HG02840 (cell line): ENCODE measurements around the gene NEK4.
A peak's percentile ranks its signal among the peaks of the same experiment; 100 is the strongest.

ENCODE experiments used
- ATAC-seq: cut with Tn5 transposase; IDR thresholded peaks from one replicate; pipeline ENCODE4 v1.9.1; 2021; ENCODE audit warnings: mild to moderate bottlenecking, moderate library complexity, moderate number of reproducible peaks; ENCODE audit not compliant: unreplicated experiment, low FRiP score

The NEK4 gene

DNA sequence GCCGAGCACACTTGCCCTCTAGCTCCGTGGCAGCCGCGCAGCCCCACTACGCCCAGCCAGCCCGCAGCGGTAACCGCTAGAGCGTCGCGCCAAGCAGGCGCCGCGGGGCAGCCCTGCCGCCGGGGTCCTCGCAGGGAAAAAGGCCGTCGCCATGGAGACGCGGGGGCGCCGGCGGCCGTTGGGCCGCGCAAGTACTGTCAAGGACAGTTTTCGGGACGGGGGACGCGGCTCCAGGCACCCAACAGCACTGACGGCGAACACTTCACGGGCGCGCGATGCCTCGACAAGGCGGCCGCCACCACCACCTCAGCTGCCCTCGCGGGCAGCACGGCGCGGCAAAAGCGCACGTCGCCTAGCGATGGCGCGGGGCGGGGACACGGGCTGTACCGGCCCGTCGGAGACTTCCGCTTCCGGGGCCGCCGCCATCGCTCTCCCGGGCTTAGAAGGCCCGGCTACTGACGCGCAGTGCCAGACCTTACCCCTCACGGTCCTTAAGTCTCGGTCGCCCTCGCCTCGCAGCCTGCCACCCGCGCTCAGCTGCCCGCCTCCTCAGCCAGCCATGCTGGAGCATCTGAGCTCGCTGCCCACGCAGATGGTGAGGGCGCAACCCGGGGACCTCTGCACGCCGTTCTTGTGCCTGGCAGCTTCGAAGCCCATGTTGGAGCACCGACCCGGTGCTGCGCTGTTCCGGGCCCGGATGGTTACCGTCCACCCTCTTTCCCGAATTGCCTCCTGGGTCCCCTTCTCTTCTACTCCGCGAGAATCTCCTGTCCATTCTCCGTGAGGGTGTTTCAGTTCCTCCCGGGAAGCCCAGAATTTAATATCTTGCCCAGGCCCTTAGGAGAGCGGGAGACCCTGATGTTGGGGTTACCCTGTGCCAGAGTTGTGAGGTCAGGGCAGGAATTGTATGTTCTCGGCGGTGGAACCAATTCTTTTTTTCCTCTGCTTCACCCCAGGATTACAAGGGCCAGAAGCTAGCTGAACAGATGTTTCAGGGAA, 64.8 kb downstream of the NEK4 start, which contains the start of the genes GLT8D1 and SPCS1:
TSS of gene GLT8D1 (minus strand) at position 104 of the 999 bp plus-strand sequence. CDS start 5,331 bp downstream, outside the sequence.
TSS of gene SPCS1 (plus strand) at position 419 of the 999 bp plus-strand sequence. CDS start at position 560, 141 bp downstream.
- ATAC-seq, result peak; percentile 84

DNA sequence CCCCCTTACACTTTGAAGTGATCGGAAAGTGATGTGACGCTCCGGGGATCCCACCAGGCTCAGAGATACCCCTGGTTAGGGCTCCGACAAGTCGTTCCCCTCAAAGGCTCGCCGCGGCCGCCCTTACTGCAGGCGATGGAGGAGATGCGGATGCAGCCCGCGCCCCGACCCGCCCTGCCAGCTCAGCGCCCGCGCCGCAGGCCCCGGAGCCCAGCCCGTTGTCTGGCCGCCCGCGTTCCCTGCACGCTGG, 65.4 kb downstream of the NEK4 start:
- ATAC-seq, result peak; percentile 30

DNA sequence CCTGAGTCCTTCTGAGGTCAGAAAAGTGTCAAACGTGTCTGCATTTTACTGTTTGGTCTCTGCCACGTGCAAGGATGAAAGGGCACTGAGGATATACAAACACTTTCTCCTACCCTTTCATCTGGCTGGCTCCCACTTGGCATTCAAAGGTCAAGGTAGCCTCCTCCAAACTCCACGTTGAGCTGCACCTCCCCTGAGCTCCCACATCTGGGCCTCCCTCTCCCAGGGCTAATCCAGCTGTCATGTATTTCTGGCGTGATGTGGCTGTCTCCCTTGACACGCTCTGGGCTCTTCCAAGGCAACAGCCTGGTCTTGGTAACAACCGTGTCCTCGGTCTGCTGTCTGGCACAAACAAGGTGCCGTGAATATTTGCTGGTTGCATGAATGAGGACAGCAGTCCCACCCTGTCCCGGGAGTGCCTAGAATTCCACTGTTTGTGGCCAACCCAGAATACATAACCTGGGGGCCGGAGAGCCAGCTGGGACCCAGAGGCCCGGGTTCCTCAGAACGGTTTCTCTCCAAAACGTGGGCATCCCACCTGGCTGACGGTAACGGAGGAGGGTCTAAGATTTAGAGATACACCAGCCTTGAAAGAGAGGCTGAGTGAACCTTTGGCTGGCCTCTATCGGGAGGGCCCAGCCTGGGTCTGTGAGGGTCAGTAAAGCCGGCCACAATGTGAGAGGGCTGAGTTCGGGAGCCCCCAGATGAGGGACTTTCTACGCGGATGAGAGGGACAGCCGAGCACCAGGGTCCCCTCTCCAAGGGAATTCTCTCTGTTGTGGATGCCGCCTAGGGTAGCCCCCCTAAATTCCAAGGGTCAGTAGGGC, 65.9 kb downstream of the NEK4 start:
- ATAC-seq, result no peak

DNA sequence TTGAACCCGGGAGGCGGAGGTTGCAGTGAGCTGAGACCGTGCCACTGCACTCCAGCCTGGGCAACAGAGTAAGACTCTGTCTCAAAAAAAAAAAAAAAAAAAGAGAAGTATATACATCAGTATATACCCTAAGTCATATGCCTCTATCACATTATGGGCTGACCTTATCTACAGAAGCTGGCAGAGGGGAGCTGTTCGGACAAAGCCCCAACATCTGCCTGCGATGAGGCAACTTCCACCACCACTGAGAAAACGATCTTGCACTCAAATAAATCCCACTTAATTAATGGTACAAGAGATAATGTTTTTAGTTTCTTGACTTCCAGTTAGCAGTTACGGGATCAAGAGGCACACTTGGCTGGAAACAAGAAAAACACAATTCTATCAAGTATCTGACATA, 67.4 kb downstream of the NEK4 start:
- no peak for ATAC-seq

DNA sequence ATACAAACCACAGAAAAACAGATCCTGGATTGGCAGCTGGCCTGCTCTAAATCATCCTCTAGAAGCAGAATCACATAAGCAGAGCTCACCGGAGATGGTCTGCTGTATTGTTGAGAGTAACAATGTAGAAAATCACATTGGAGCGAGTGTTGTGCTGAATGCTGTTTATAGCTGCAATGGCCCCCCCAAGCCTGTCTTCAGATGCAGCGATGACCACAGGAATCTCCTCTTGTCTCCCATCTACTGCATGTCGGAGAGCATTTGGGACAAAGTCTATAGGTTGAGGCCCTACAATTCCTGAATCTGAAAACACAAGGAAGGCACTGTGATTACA, 73.1 kb downstream of the NEK4 start:
- ATAC-seq, result no peak

DNA sequence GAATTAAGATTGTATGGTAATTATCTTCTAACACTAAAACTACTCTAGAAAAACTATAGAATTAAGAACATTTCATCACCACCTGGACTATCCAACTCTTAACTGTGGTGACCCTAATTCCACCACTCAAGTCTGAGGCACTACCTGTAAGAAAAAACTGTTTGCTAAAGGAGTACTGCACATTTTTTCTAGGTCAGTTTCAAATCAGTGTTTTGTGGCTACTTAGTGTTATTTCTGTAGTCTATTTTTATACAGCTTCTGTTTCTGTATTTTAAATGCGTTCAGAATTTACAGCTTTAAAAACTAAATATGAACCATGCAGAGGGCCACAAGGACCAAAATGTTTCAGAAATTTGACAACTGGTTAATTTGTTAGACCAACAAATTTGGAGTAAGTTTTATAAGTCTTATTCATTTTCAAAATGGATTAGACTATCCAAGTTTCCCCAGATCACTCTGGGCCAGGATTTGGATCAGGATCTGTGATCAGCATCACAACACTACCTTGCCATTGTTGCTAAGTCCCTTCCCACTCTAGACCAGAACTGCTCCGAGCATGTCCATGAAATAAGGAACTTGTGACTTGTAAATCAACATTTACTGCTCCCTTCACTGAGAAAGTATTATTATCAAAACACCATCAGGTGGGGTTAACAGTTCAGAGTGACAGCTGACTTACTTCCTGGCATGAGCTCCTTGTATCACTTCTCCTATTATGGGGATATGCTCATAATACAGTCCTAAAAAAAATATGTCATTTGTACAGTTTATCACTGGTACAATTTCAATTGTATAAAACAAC, 73.7 kb downstream of the NEK4 start:
- ATAC-seq, result no peak

DNA sequence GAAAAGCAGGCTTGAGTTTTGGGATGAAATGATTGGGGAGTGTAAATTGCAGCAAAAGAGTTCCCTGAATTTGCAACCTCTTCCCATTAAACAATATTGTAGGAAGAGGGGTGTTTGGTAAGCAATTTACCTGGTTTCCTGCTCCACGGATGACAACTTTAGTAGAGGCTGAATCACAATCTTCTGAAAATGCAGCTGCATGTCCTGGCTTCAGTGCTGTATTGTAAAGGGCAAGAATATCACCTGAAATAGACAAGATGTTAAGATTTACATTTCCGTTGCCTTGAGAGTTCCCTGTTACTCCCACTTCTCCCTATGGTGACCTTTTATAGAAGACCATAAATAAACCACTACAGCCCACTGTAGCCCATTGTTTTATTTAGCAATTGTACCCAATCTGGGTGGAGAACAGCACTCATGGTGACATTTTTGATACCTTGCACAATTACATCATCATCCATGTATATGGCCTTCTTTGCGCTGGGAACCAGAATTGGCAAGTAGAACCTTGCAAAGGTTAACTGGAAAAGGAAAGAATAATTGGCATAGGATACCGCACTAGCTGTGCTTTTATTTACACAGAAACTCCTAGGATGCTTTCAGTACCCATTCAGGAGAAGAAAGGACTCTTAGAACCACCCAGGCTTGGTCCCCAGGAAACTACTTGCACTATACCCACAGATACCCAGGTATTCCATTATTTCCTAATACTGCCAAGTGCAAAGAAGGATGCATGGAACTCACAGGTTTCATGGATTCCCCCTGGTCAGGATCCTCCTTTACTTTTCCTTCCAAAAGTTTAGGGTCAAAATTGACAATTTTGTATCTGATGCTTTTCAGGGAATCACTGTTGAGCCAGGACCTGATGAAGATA, 74.7 kb downstream of the NEK4 start:
- no peak for ATAC-seq

DNA sequence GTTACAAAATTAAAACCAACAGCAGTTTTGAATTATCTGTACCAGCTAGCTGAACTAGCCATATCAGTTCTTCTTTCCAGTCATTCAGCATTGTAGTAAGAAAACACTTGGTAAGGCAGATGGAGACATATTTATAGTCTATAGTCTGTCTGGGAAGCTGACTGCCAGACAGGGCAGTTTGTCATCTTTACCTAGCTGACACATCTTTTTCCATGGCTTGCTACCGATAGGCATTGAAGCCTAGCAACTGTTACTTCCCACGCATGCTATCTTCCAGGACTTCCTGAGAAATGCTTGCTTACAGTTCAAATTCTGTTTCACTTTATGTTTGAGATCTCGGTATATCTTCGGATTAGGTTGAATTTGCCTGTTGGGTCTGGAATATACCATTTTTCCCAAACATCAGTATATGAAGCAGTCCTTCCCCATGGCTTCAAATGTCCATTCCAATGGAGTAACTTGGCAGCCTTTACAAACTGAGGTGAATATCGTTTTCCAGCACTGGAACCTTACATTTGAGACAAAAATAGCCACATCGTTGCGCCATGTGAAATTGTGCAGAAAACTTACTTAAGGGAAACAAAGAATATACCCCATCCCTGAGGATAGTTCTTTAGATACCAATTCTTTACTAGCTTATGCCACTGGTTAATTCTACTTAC, 76.1 kb downstream of the NEK4 start:
- ATAC-seq, result no peak

DNA sequence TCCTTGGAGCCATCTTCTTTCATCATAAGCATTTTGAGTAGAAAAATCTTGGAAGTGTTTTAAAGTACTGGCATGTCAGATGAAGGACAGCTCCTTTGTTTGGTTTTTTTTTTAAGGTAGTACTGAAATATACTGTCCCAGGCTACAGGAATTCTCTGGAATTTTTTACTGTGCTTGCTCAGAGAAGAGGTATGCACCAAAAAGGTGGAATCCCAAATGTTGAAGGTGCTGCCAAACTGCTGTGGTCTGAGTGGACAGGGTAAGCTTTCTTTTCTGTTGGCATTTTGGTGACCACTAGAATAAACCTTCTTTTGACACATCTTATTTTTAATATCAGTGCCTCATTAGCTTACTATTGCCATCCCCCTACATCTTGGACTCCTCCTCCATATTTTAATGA, 77.7 kb downstream of the NEK4 start:
- no peak for ATAC-seq

DNA sequence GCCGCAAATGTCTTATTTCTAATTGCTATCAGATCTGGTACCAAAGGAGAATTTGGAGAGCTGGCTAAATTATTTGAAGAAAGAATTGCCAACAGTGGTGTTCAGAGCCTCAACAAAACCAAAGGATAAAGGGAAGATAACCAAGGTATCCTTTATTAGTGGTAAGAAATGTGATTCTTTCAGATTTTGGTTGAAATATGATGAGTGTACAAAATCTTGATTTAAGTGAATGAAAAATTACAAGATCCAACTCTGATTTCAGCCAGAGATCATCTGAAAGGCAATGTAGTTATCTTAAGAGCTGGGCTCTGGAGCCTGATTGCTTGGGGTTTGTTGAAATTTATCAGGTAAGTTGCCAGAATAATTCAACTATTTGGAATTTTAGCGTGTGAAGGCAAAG, 80.2 kb downstream of the NEK4 start:
- no peak for ATAC-seq

DNA sequence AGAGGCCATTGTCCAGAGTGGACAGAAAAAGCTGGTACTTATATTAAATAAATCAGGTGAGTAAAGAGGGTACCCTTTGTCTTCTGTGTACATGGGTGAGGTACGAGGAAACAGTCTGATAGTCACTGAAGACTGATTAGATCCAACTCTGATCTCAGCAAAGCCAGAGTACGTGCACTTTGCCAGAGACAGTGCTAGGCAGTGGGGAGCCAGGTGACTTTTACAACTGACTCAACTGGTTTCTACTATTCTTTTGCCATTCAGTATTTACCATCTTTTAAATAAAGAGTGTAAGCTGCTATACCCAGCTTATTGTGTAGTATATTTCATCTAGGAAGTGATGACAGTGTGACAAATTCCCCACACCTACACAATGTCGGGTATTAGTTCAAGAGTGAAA, 81.6 kb downstream of the NEK4 start:
- no peak for ATAC-seq

DNA sequence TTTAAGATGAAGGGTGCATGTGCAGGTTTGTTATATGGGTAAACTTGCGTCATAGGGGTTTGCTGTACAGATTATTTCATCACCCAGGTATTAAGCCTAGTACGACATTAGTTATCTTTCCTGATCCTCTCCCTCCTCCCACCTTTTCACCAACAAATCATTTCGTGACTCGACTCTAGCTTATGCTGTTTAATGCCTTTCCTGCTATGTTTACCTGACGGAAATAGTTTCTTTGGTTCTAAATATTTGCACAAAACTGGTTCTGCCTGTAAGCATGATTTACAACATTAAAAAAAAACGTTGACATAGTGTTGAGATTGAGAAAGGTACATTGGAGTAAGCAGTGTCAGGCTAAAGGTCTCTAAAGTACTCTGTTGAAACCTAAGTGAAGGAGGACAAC, 82.5 kb downstream of the NEK4 start:
- no peak for ATAC-seq

DNA sequence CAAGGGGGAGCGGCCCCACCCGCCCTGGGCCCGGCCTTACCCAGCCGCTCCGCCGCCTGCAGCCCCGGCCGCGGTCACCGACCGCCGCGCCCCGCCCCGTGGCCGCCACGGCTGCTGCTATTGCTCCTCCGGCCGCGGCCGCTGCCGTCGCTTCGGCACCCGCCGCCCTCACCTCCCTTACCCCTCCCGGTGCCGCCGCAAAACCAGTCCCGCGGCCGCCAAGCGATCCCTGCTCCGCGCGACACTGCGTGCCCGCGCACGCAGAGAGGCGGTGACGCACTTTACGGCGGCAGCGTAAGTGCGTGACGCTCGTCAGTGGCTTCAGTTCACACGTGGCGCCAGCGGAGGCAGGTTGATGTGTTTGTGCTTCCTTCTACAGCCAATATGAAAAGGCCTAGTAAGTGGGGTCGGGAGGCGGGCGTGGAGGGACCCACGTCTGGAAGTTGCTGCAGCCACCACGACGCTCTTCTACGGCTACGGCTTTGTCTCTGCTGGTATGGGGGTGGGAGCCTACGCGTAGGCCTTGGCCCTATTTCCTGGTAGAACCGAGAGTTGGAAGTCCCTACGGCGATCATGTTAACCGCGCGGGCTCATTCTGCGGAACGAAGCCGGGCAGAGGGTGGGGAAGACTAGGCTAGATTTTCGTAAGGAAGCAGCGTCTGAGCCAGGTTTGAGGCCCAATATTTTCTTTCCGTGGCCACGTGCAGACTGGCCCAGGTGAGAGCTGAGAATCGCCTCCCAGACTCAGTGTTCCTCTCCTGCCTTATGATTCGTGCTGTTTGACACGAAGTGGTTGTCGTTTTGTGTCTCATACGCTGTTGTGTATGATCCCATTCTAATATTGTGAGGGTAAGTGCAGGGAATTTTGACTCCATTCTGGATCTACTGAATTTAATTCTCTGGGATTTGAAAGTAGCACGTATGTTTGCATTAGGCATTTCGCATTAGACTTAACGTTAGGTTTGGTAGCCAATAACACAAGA, 84.7 kb downstream of the NEK4 start, which contains the start of the genes GNL3 and PBRM1:
TSS of gene GNL3 (plus strand) at position 324 of the 983 bp plus-strand sequence. CDS start at position 385, 61 bp downstream.
TSS of gene PBRM1 (minus strand) at position 205 of the 983 bp plus-strand sequence.
- peak; percentile 78 for ATAC-seq

DNA sequence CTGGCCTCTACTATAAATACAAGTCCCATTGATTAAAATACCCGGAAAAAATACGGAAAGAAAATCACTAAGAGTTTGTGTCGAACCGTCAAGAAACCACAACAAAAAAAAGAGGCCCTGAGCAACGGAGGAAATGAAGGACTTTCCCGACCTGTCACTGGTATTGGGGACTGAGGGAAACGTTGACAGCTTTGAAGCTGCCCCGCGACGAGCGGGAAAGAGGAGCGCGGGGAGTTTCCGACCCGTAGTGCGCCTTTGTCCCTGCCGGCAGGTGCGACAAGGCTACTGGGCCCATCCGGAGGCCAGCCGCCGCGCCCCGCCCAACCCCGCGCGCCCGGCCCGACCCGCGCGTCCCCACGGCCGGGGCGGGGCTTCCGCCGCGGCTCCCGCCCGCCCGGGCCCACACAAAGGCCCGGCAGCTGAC, 85.4 kb downstream of the NEK4 start:
- peak; percentile 69 for ATAC-seq

DNA sequence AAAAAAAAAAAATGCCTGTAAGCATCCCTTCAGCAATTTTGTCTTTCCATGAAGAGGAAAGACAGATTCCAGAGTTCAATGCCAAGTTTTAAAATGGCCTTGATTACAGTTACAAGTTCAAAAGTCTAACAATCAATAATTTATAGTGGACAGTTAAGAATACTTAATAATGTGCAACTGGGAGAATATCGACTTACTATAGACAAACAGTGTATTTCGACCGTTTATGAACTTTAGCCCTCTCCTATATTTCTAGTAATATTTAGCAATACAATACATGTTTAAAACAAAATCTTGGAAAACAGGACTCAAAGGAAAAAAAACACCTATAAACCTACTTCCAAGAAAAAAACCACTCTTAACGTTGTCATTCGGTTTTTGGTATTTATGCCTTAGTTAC, 86.6 kb downstream of the NEK4 start:
- no peak for ATAC-seq

DNA sequence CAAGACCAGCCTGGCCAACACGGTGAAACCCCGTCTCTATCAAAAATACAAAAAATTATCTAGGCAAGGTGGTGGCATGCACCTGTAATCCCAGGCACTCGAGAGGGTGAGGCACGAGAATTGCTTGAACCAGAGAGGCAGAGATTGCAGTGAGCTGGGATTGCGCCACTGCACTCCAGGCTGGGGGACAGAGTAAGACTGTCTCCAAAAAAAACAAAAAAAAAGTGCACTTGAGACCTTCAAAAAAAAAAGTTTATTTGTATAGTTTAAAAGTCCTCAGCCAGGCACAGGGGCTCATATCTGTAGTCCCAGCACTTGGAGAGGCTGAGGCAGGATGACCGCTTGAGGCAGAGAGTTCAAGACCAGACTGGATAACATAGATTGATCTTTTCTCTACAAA, 87.1 kb downstream of the NEK4 start:
- no peak for ATAC-seq

DNA sequence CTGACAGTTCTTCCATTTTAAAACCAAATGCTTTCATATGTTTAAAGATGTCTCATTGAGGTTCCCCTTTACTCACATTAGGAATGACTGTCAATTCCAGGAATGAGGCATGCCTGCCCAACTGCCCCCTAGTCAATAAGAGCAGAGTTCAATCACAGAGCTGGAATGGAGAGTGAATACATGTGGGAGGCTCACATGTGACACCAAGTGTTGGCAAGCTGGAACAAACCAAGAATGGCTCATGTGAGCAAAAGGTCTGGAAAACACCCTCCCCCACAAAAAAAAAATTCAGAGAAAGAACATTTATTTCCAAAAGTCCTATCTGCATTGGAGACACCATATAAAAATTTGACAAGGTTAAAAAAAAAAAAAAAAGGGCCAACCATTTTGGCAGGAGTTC, 88.7 kb downstream of the NEK4 start:
- ATAC-seq, result no peak

DNA sequence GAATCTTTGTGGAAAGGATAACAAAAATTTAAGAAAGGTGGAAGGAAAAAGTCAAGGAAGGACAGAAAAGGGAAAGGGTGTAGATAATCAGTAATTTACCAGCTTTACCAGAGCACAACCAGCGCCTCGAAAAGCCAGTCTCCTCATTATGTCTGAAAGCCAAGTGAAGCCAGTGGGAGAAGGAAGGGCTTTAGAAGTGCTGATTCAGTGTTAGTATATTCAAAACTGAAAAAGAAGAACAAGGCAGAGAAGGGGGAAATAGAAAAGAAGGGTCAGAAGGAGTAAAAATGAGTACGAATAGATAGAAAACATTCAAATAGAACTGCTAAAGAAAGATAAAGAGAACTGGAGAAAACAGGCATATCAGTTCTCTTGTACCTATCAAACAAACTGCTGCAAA, 89.1 kb downstream of the NEK4 start:
- ATAC-seq, result no peak
